Endothelial cell of hepatic sinusoid (primary cell): ENCODE results near the gene IRX5.

ENCODE experiments used
- in situ Hi-C: cut with HindIII; loops from 2 replicates; pipeline ENCODE4 v1.10.0; 2017; ENCODE audit warnings: low sequenced_read_pairs

Gene IRX5

GRCh38 chr16:54942353-54942943, 11.8 kb downstream of the IRX5 start:
- in situ Hi-C loops: no loop called here

DNA sequence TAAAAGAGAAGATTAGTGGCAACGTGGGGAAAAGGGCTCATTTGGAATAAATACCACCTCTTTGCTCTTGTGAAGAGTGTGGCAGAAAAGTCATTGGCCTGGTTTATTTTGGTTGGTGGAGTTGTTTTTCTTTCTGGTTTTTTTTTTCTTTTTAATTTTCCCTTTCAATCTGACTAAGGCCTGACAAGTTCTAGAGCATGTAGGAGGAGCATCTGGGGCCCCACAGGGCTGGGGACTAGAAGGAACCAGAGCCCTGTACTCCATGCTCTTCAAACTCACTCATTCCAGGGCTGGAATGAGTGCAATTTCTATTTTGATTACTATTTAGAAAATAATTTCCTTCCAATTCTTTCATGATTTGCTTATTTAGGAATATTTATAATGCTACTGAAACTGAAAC, 13.3 kb downstream of the IRX5 start:
- in situ Hi-C loops: no loop called here

- in situ Hi-C loops: no loop called here
These were observed 14.4 kb downstream of the IRX5 start for GRCh38 chr16:54945063-54945462.

- in situ Hi-C loops: no loop called here
These were observed 16.2 kb downstream of the IRX5 start for GRCh38 chr16:54946909-54947308.

GRCh38 chr16:54947616-54948015, 17.0 kb downstream of the IRX5 start:
- in situ Hi-C loops: no loop called here

DNA sequence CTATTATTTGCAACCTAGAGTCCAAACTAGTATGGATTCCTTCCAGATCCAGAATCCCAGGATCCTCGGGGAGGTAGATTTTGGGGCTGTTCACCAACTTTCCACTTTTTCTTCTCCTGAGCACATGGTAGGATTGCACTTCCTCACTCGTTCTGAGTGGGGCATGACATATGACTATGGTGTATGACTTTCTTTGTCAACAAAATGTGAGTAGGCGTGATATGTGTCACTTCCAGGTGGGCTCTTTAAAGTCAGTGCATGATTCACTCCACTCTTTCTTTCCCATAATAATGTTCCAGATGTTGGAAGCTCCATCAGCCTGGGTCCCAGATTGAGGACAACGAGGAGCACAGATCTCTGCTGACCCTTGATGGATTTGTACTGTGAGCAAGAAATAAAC, 21.5 kb downstream of the IRX5 start:
- in situ Hi-C loops: no loop called here

DNA sequence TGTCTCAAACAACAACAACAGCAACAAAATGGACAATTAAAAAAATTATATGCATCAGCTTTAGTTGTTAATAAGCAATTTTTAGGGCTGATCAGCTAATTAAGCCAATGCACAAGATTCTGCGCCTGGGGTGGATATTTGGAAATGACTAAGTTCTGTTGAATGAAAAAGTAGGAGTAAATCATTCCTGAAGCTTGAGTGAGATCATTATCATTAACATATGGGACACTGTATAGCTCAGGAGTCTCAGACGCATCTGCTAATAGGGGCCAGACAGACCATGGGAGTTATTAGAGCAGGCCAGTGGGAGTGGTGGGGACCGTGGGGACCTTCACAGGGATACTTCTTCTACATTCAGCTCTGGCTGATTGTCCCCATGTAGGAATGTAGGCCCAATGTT, 22.8 kb downstream of the IRX5 start:
- in situ Hi-C loops: no loop called here

DNA sequence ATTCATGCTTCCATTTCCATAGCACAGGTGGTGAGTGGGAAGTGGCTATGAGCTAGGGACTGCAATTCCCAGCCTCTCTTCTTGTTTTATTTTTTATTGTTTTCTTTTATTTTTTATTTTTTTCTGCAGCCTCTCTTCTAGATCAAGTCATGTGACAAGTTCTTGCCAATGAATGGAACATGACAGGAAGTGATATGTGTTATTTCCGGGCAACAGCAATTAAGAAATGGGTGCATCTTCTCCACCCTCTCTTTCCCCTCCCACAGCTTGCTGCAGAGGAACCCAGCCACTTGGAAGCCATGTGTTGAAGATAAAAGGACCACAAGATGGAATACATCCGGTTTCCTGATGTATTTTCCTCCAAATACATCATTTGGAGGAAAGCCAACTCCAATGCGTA, 23.6 kb downstream of the IRX5 start:
- in situ Hi-C loops: no loop called here

GRCh38 chr16:54955757-54956156, 25.1 kb downstream of the IRX5 start:
- in situ Hi-C loops: no loop called here

- in situ Hi-C loops: no loop called here
These were observed 26.9 kb downstream of the IRX5 start for GRCh38 chr16:54957403-54958166.

GRCh38 chr16:54962045-54962444, 31.4 kb downstream of the IRX5 start:
- in situ Hi-C loops: no loop called here

GRCh38 chr16:54964239-54964638, 33.6 kb downstream of the IRX5 start:
- in situ Hi-C loops: no loop called here

DNA sequence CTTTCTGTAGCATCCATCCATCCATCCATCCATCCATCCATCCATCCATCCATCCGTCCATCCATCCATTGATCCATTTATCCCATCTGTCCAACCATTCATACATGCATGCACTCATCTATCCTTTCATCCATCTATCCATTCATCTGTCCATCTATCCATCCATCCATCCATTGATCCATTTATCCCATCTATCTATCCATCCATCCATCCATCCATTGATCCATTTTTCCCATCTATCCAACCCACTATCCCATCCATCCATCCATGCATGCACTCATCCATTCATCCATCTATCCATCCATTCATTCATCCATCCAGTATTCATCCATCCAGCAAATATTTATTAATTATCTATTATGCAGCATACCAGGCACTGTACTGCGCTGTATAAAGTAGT, 34.8 kb downstream of the IRX5 start:
- in situ Hi-C loops: no loop called here

- in situ Hi-C loops: no loop called here
These were observed 37.3 kb downstream of the IRX5 start for GRCh38 chr16:54968011-54968410.

- in situ Hi-C loops: no loop called here
These were observed 38.1 kb downstream of the IRX5 start for GRCh38 chr16:54968784-54969183.

GRCh38 chr16:54970016-54970415, 39.4 kb downstream of the IRX5 start:
- in situ Hi-C loops: no loop called here

DNA sequence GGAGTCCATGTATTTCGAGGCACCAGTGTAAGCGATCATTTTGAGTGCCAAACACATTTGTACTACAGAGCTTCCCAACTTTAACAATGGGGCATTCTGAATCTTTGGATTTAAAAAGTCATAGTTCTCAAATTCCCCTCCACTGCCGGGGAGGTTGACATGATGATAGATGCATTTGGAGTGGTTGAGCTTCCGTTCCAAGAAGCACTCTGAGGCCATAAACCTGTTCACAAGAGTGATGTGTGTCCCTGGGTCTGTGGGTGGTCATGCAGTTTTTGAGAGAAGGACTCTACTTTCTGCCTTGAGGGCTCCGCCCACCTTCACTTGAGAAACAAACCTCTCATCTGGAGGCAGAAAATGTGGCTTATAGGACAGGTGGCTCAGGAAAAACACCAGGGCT, 43.7 kb downstream of the IRX5 start:
- in situ Hi-C loops: no loop called here

DNA sequence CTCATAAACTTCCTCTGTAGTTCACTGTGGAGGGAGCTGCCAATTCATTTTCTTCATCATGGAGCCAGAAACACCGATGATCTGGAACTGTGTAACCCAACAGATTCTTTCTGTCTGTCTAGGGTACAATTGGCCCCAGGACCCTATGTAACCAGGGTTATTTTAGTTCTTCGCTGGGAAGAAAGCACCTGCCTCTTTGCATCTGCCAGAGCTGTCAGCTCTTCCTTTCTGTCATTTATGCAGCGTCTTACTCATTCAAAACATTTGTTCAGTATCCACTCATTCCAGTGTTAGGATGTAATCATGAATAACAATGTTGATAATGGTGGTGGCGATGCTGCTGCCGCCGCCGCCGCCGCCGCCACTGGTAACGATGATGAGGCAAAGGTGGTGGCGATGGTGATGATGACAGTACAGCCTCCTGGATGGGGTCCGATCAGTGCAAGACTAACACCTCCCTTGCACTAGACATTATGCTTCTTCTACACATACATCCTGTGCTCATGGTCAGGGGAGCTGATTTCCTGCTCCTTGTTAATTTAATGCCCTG, 46.1 kb downstream of the IRX5 start:
- in situ Hi-C loops: no loop called here

DNA sequence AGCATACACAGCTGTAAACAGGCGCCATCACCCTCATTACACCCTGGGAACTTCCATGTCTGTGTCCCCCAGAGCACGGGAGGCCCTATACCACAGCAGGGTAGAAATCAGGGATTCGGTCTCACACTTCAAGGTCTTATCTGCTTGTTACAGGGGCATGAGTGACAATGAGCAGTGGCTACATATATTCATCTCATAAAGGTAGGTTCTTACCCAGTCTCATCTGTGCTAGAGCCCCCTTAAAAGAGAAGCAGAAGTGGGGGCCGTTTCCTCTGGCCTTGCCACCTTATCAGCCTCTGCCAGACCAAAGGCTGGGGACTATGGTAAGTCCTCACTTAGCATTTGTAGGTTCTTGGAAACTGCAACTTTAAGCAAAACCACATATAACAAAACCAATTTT, 46.5 kb downstream of the IRX5 start:
- in situ Hi-C loops: no loop called here

DNA sequence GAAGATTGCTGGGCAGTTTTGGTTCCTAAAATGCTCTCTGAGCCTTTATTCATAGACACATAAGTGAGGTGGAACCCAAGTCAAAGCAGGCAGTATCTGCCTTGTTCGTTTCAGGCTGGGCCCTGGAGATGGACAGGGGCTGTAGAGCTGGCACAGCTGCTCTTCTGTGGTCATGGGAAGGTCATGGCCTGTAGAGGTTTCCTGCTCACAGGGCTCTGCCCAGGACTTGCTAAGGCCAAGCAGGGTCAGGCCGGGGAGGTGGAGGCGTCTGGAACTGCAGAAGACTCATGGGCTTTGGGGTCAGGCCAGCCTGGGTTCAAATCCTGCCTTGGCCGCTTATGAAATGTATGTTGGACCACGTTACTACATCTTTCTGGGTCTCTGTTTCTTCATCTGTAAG, 50.2 kb downstream of the IRX5 start:
- in situ Hi-C loops: no loop called here
